Endometrial microvascular endothelial cells (primary cell): ENCODE results near the gene PTCH1. TPM values are rescaled to one million over a fixed set of nuclear protein-coding genes. Genes with fewer than 3 reads are reported as not detected.

Experiments used
- in situ Hi-C: cut with HindIII; loops from 2 replicates; pipeline ENCODE4 v1.10.0; 2017; ENCODE audit warnings: low sequenced_read_pairs, low pct_unique_long_range_greater_than_20kb; ENCODE audit errors: inconsistent ontology term
- total RNA-seq: library from RNA; depleted of rRNA; stranded (reverse); fragments of >200 nt; gene quantifications from one replicate; pipeline ENCODE4 v1.2.3, GENCODE V29; 2015; ENCODE audit errors: inconsistent ontology term

PTCH1 gene
- 0.09 TPM for total RNA-seq

DNA sequence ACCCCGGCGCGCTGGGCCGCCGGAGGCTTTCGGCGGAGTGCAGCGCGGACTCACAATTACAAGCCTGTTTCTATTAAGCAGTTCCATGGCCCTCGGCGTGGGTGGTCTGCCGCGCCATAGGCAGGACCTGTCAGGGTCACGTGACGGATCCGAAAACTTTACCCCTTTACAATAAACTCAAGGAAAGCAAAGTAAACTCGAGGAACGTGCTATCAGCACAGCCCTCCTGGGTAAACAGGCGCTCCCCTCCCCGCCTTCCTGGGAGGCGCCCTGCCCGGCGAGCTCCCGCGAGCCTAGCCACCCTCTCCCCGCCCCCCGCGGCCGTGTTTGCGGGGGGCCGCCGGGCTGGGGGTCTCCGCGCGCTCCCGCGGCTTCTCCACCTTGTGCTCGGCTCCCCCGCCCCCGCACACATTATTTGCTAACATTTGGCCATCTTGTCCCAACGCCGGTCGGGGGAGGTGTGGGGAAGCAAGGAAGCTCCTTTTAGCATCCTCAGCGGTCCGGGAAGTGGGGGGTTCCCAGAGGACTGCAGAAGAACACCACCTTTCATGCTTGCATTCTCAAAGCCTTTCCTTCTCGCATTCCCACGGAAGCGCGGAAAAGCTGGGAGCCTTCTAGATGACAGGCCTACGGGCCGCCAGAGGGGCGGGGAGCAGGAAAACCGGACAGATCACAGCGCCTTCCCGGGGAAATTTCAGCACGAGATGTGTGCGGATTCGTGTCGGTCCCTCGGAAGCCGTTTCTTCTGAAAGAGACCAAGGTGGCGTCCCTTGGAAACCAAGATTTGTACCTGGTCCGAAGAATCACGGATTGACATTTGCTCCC lies at the start of gene PTCH1:
TSS of gene PTCH1 (minus strand) at position 238 of the 825 bp plus-strand sequence.
- in situ Hi-C loops = no loop called here

GRCh38 chr9:95565982-95566381 lies 49.2 kb upstream of the PTCH1 start:
- in situ Hi-C loops = no loop called here

DNA sequence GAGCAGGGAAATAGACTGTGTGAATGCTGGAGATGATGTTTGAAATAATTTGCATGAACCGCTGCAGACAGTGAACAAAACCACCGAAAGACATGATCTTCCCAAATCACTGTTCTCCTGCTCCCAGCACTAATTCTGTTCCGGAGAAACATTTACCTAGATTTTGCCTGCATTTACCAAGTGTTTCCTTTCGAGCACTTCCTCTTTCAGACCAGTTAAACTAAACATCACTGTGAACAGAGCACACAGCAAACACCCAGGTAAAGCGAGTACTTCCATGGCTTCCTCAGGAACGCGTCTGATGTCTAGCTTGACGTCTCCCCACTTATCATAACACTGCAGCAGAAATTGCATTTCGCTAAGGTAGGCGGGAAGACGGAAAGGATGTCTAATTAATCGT lies 45.1 kb upstream of the PTCH1 start:
- in situ Hi-C loops = no loop called here

- in situ Hi-C loops = no loop called here
Observed at GRCh38 chr9:95557142-95557541, 40.4 kb upstream of the PTCH1 start.

DNA sequence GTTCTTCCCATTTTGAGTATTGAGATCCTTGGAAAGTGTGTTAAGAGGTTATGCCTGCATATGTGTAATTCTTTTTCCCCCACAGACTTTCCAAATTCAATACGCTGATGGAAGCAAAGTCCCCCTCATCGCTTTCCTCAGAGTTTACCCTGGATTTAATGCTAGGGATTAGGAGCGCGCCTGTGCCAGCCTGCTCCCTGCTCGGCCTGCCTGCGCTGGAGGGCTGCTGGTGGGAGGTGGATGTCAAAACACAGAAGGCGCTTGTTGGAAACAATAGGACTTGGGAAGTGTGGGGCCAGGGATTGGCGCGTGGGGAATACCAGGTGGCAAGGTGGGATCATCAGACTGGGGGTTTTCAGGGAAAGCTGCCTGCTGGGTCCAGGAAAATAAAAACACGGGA lies 39.8 kb upstream of the PTCH1 start:
- in situ Hi-C loops = no loop called here

- in situ Hi-C loops = no loop called here
Observed at GRCh38 chr9:95552814-95553546, 36.2 kb upstream of the PTCH1 start.

DNA sequence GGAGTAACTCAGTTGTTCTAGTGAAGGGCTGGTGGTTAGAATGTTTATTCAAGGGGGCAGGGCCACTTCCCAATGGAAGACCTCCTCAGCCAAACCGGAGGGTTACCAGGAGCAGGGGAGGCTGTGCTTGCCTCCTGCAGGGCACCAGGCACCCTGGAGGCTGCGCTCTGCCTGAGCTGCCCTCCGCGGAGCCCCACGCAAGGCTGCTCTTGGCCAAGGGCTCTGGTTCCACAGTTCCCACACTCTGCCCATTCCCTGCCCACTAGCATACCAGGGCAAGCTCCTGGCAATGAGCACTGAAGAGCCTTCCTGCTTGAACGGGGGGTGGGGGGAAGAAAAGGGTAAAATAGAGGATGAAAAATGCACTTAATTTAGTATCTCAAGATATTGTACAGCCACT lies 35.5 kb upstream of the PTCH1 start:
- in situ Hi-C loops = no loop called here

DNA sequence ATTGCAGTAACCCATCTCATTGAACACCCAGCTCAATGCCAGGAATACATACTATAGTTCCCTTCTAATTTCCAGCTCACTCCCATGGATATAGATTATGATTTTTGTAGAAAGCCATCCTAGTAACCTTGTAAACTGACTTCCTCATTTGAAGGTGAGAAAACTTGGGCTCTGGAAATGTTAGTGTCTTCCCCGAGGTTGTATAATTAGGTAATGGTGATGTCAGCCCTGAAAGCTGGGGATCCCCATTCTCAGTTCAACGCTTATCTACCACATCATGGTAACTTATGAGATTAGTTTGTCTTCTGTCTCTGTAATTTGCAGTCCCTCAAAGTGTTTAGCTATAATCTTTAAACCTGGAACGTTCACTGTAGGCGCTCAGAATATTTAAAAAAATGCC lies 34.6 kb upstream of the PTCH1 start:
- in situ Hi-C loops = no loop called here

- in situ Hi-C loops = no loop called here
Observed at GRCh38 chr9:95545831-95546567, 29.2 kb upstream of the PTCH1 start.

DNA sequence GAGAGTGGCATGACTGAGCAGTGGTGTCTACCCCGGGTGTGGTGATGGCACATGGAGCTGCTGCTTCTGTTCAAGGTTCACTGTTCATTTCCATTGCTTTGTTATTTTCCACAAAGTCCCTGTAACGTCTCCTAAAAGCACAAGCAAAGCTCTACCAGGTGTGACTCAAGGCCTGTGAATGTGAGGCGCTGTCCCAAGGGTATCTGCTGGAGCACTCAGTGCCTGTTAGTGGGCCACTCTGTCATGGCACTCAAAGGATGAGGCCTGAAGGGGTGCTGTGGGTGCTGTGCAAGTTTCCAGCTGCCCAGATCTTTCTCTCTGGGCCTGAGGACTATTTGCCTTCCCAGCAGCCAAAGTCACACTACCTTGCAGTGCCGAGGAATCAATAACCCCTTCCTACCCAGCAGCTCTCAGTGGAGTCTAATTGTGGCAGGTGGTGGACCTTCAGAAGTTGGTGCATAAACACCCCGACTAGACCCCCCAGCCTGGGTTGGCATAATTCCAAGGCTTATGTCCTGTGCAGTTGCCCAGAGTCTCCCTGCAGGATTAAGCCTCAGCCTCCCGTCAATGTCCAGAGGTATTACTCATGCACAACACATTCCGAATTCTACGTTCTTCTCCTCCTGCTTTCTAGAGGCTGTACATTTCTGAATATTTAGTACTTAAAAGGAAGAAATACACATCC lies 17.4 kb upstream of the PTCH1 start:
- in situ Hi-C loops = no loop called here

GRCh38 chr9:95529910-95530309 lies 13.1 kb upstream of the PTCH1 start:
- in situ Hi-C loops = no loop called here

DNA sequence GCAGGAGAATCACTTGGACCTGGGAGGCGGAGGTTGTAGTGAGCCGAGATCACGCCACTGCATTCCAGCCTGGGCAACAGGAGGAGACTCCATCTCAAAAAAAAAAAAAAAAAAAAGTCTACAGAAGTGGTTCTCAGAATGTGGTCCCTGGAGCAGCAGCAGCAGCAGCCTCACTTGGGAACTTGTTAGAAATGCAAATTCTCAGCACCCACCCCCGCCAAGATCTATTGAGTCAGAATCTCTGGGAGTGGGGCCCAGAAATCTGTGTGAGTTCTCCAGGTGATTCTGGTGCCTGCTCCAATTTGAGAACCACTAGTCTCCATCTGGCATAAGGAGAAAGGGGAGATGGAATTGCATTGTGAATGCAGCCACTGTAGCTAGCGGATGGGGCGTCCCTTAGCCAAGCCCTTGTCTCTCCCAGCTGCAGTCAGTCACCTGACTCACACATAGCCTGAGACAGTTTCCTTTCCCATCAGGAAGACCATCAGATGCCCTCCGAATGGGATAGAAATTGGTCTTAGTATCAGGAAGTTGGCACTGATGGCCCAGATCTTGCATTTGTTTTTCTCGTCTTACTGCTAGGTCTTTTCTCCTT lies 12.2 kb upstream of the PTCH1 start:
- in situ Hi-C loops = no loop called here

GRCh38 chr9:95522871-95523370 lies 6.2 kb upstream of the PTCH1 start:
- in situ Hi-C loops = no loop called here

- in situ Hi-C loops = no loop called here
Observed at GRCh38 chr9:95521699-95522098, 4.9 kb upstream of the PTCH1 start.

DNA sequence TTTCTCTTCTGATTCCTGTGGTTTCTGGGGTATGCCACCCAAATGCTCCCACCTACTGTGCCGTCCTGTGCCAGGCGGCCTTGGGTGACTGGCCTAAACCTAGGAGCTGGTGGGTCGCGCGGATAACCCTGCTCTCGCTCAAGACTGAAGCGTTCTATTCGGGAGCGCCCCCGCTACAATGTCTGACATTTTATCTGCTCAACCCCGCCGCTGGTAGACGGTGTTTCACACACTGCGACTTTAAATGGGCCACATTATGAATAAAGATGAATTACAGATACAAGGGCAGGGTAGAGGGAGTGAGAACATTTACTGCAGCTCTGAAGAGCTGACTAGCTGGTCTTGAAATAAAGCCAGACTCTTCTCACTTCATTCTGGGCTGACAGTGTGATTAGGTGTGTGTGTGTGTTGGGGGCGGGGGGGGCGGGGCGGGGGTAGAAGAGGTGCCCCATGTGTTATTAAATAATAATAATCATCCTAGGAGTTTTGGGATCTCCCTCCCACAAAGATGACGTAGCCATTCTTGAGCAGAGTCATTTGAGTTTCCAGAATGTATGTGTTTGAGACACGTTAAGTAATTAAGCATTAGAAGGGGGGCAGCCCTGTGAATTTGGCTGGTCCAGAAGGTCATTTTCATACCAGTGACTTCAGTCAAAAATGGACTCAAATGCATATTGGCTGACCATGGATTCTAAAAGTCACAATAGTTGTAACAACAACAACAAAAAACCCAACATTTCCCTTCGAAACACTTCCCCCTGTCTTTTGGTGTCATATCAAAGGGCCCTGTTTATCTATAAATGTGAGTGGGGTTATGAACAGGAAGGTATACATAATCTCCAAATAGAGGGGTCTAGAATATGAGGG lies 1.0 kb upstream of the PTCH1 start:
- in situ Hi-C loops = no loop called here

DNA sequence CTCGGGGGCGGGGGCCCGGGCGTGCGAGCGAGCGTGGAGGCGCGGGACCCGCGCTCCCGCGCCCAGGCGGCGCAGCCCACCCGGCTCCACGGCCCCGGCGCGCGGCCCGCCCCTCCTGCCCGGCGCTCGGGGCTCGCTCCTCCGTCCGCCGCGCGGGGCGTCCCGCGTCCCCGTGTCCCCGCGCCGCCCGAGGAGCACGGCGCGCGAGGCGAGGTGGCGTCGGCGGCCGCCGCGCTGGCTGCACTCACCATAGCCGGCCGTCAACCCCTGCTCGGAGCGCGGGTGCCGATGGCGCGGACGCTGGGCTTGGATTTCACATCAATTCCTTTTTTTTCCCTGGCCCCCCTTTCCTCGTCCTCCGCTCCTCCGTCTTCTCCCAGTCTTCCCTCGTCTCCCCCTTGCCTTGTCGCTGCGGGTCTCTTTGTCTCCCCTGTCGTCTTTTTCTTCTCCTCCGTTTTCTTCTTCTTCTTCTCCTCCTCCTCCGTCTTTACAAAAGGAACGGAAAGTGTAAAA lies 494 bp downstream of the PTCH1 start:
- in situ Hi-C loops = no loop called here

GRCh38 chr9:95515272-95516113 lies 1.3 kb downstream of the PTCH1 start:
- in situ Hi-C loops = no loop called here
